HepG2 (cell line): ENCODE measurements around the gene NPTXR. TPM values are rescaled to one million over a fixed set of nuclear protein-coding genes. Genes with fewer than 3 reads are reported as not detected.

Experiments used
- AGO2 ChIP-seq: fragments of 200-400 bp; formaldehyde crosslinking; optimal IDR thresholded peaks from 2 replicates; pipeline ENCODE3; 2017; ENCODE audit warnings: mild to moderate bottlenecking, low read depth, low read length, moderate library complexity
- ELF3 ChIP-seq: IDR thresholded peaks from 2 replicates; pipeline ENCODE4 v1.6.1; 2016; ENCODE audit warnings: missing genetic modification reagents, missing compliant biosample characterization
- GPBP1L1 ChIP-seq: sonication (generic); formaldehyde crosslinking; IDR thresholded peaks from 2 replicates; pipeline ENCODE4 v1.5.0; 2020; ENCODE audit warnings: mild to moderate bottlenecking, missing genetic modification reagents
- HNF4G ChIP-seq, 2 experiments: sonication (generic) in 1 of 2; formaldehyde crosslinking in 1 of 2; IDR thresholded peaks; 2 replicates each; pipeline versions ENCODE4 v1.4.0 to v1.6.1; 2011 to 2020; ENCODE audit warnings: borderline replicate concordance in 2 of 2, low read depth in 2 of 2, mild to moderate bottlenecking in 2 of 2, low read length in 1 of 2, missing genetic modification reagents in 1 of 2, moderate library complexity in 1 of 2
- HNRNPH1 ChIP-seq: fragments of 200-400 bp; formaldehyde crosslinking; optimal IDR thresholded peaks from 2 replicates; pipeline ENCODE3; 2017; ENCODE audit warnings: mild to moderate bottlenecking, low read depth, low read length
- KDM5B ChIP-seq: sonication (generic); formaldehyde crosslinking; IDR thresholded peaks from 2 replicates; pipeline ENCODE4 v1.4.0; 2020; ENCODE audit warnings: missing genetic modification reagents, mild to moderate bottlenecking, borderline replicate concordance
- NR2F1 ChIP-seq, 2 experiments: fragments of 450-650 bp in 1 of 2; formaldehyde crosslinking in 1 of 2; IDR thresholded peaks; 2 replicates each; pipeline versions ENCODE4 v1.5.0 to v1.6.1; 2016 to 2020; ENCODE audit warnings: mild to moderate bottlenecking in 1 of 2, missing compliant biosample characterization in 1 of 2, missing genetic modification reagents in 1 of 2, moderate library complexity in 1 of 2
- NR2F6 ChIP-seq, 2 experiments: IDR thresholded peaks; 2 replicates each; pipeline ENCODE4 v1.6.1; 2016; ENCODE audit warnings: antibody characterized with exemption in 1 of 2, mild to moderate bottlenecking in 1 of 2
- PITX1 ChIP-seq: sonication (generic); formaldehyde crosslinking; IDR thresholded peaks from 2 replicates; pipeline ENCODE4 v1.5.1; 2020; ENCODE audit warnings: mild to moderate bottlenecking, missing genetic modification reagents
- RNF2 ChIP-seq: fragments of 450-650 bp; conservative IDR thresholded peaks from 2 replicates; pipeline ENCODE4 v1.6.1; 2016; ENCODE audit warnings: low read depth
- SKIL ChIP-seq: sonication (generic); formaldehyde crosslinking; IDR thresholded peaks from 2 replicates; pipeline ENCODE4 v1.8.0; 2022; ENCODE audit warnings: missing genetic modification reagents, mild to moderate bottlenecking, moderate library complexity, borderline replicate concordance
- SMARCC2 ChIP-seq: fragments of 450-650 bp; IDR thresholded peaks from 2 replicates; pipeline ENCODE4 v1.6.1; 2017; ENCODE audit warnings: antibody characterized with exemption, mild to moderate bottlenecking
- SPEN ChIP-seq: sonication (generic); formaldehyde crosslinking; IDR thresholded peaks from 2 replicates; pipeline ENCODE4 v1.5.1; 2020; ENCODE audit warnings: low read depth, mild to moderate bottlenecking, missing genetic modification reagents
- TFDP1 ChIP-seq: IDR thresholded peaks from 2 replicates; pipeline ENCODE4 v1.6.1; 2016; ENCODE audit warnings: missing compliant biosample characterization, missing genetic modification reagents, borderline replicate concordance
- ZBTB7B ChIP-seq: sonication (generic); formaldehyde crosslinking; IDR thresholded peaks from 2 replicates; pipeline ENCODE4 v1.4.0; 2020; ENCODE audit warnings: missing genetic modification reagents
- ZNF576 ChIP-seq: sonication (generic); formaldehyde crosslinking; IDR thresholded peaks from 2 replicates; pipeline ENCODE4 v1.4.0; 2020; ENCODE audit warnings: mild to moderate bottlenecking, missing genetic modification reagents
- ZNF605 ChIP-seq: sonication (generic); formaldehyde crosslinking; IDR thresholded peaks from 2 replicates; pipeline ENCODE4 v1.8.0; 2022; ENCODE audit warnings: mild to moderate bottlenecking, missing genetic modification reagents
- ZNF710 ChIP-seq: sonication (generic); formaldehyde crosslinking; IDR thresholded peaks from 2 replicates; pipeline ENCODE4 v1.5.0; 2020; ENCODE audit warnings: mild to moderate bottlenecking, missing genetic modification reagents, borderline replicate concordance
- ZNF883 ChIP-seq: sonication (generic); formaldehyde crosslinking; IDR thresholded peaks from 2 replicates; pipeline ENCODE4 v1.5.1; 2020; ENCODE audit warnings: mild to moderate bottlenecking, missing genetic modification reagents; ENCODE audit errors: not compliant biosample characterization
- polyA plus RNA-seq, 8 experiments: library from polyadenylated mRNA; depleted of rRNA in 3 of 8; stranded (reverse) in 7 of 8; unstranded in 1 of 8; fragments of >200 nt; fragmentation: Illumina TruSeq in 4 of 8; extraction: Trizol in 4 of 8; gene quantifications; 2 replicates each; pipeline versions ENCODE4 v1.2.1 to v1.2.3, GENCODE V29; 2011 to 2016; ENCODE audit warnings: low read depth in 4 of 8, missing spikeins in 1 of 8, mixed read lengths in 1 of 8; ENCODE audit not compliant: insufficient read depth in 1 of 8
- total RNA-seq, 5 experiments: library from RNA; depleted of rRNA; stranded (reverse); fragments of >200 nt; fragmentation: Illumina TruSeq; extraction: Trizol; gene quantifications; 2 replicates each; pipeline ENCODE4 v1.2.3, GENCODE V29; 2016; ENCODE audit warnings: low read depth in 1 of 5

NPTXR gene
- total and polyA plus RNA-seq, 2 of the 13 experiments (the other 11 are each of a cell fraction or from before 2014, with no cell fraction given) = 2.6 to 4.8 TPM

GRCh38 chr22:38844315-38845003, 631 bp upstream of the NPTXR start (continued):
- TF ChIP-seq SKIL (CRISPR knock-in tag) (peak; percentile 74), ZBTB7B (CRISPR knock-in tag) (peak; percentile 37; the same call in 1 of the 2 replicates), AGO2 (no peak), ZNF883 (peak; percentile 62), HNF4G (IDR thresholded peaks at IDR 0.05; ENCODE audit: borderline replicate concordance, low read depth, low read length) (peak; percentile 78), HNF4G (CRISPR knock-in tag; IDR thresholded peaks at IDR 0.05; ENCODE audit: borderline replicate concordance, low read depth) (no peak), ZNF710 (CRISPR knock-in tag) (peak; percentile 66; the same call in 1 of the 2 replicates), ZNF605 (CRISPR knock-in tag) (peak; percentile 19; the same call in 1 of the 2 replicates), PITX1 (CRISPR knock-in tag) (0 out of 2 replicates have a peak, but pooled peaks have one; percentile 20), SMARCC2 (no peak), RNF2 (no peak), ELF3 (CRISPR knock-in tag) (peak; percentile 30; the same call in 1 of the 2 replicates), HNRNPH1 (no peak), NR2F1 (CRISPR knock-in tag; IDR thresholded peaks at IDR 0.05) (peak in 1 of 2 experiments; percentile 37; a peak in 1 of 4 replicates), TFDP1 (peak; percentile 42; the same call in 1 of the 2 replicates), ZNF576 (CRISPR knock-in tag) (0 out of 2 replicates have a peak, but pooled peaks have one; percentile 23), KDM5B (CRISPR knock-in tag) (peak; percentile 16; the same call in 1 of the 2 replicates), GPBP1L1 (CRISPR knock-in tag) (no peak), SPEN (CRISPR knock-in tag) (0 out of 2 replicates have a peak, but pooled peaks have one; percentile 27), NR2F6 (IDR thresholded peaks at IDR 0.05) (peak; percentile 62; the same call in 1 of the 2 replicates), NR2F6 (CRISPR knock-in tag; IDR thresholded peaks at IDR 0.05) (peak; percentile 65)
